HG03432 (cell line): ENCODE results near the gene MTCH2.

ENCODE experiments used
- ATAC-seq: cut with Tn5 transposase; IDR thresholded peaks from one replicate; pipeline ENCODE4 v1.9.1; 2021; ENCODE audit warnings: mild to moderate bottlenecking, moderate library complexity; ENCODE audit not compliant: unreplicated experiment

Gene MTCH2

GRCh38 chr11:47591764-47592163, 50.6 kb downstream of the MTCH2 start:
- ATAC-seq, result peak; percentile 30

- no peak for ATAC-seq
Observed at GRCh38 chr11:47589977-47590861, 52.1 kb downstream of the MTCH2 start.

GRCh38 chr11:47589584-47589976, 52.8 kb downstream of the MTCH2 start:
- ATAC-seq, result no peak

- ATAC-seq, result no peak
Observed at GRCh38 chr11:47589118-47589517, 53.2 kb downstream of the MTCH2 start.

- ATAC-seq, result no peak
Observed at GRCh38 chr11:47587723-47588326, 54.5 kb downstream of the MTCH2 start.

- ATAC-seq, result no peak
Observed at GRCh38 chr11:47587039-47587716, 55.2 kb downstream of the MTCH2 start.

GRCh38 chr11:47586098-47586855, 56.1 kb downstream of the MTCH2 start, which contains the start of gene FAM180B:
TSS of gene FAM180B (plus strand) at chr11:47586678. CDS start at chr11:47586769, 91 bp downstream.
- ATAC-seq, result no peak

GRCh38 chr11:47583844-47584243, 58.5 kb downstream of the MTCH2 start:
- no peak for ATAC-seq

- ATAC-seq, result peak; percentile 95
Observed at GRCh38 chr11:47578524-47579494, 63.5 kb downstream of the MTCH2 start, which contains the start of the genes KBTBD4 and NDUFS3. TSS of gene KBTBD4 (minus strand) at chr11:47578970. CDS start at chr11:47578951, 19 bp downstream. TSS of gene NDUFS3 (plus strand) at chr11:47579074. CDS start at chr11:47579092, 18 bp downstream.

GRCh38 chr11:47577460-47578041, 64.8 kb downstream of the MTCH2 start:
- no peak for ATAC-seq

- no peak for ATAC-seq
Observed at GRCh38 chr11:47573321-47573720, 69.0 kb downstream of the MTCH2 start.

GRCh38 chr11:47572715-47573255, 69.6 kb downstream of the MTCH2 start:
- no peak for ATAC-seq

- no peak for ATAC-seq
Observed at GRCh38 chr11:47571895-47572294, 70.5 kb downstream of the MTCH2 start.

- ATAC-seq, result no peak
Observed at GRCh38 chr11:47571357-47571729, 71.0 kb downstream of the MTCH2 start.

GRCh38 chr11:47570651-47571356, 71.6 kb downstream of the MTCH2 start:
- no peak for ATAC-seq

GRCh38 chr11:47569646-47570045, 72.7 kb downstream of the MTCH2 start:
- ATAC-seq, result no peak
